Head of caudate nucleus (tissue), 42 donors: Measurements from ENCODE around the gene CDC20B.

Experiments used
- DNase-seq, 42 donors: peaks; one replicate each; pipeline versions ENCODE4 v3.0.0 to v3.0.0-alpha.2; 2020 to 2021; ENCODE audit warnings: mixed read lengths in 7 of 42
- intact Hi-C: fragments of 100-400 bp; cut with DNase I; formaldehyde crosslinking; loops from one replicate; pipeline ENCODE4 v1.15.0; 2022

CDC20B gene

DNA sequence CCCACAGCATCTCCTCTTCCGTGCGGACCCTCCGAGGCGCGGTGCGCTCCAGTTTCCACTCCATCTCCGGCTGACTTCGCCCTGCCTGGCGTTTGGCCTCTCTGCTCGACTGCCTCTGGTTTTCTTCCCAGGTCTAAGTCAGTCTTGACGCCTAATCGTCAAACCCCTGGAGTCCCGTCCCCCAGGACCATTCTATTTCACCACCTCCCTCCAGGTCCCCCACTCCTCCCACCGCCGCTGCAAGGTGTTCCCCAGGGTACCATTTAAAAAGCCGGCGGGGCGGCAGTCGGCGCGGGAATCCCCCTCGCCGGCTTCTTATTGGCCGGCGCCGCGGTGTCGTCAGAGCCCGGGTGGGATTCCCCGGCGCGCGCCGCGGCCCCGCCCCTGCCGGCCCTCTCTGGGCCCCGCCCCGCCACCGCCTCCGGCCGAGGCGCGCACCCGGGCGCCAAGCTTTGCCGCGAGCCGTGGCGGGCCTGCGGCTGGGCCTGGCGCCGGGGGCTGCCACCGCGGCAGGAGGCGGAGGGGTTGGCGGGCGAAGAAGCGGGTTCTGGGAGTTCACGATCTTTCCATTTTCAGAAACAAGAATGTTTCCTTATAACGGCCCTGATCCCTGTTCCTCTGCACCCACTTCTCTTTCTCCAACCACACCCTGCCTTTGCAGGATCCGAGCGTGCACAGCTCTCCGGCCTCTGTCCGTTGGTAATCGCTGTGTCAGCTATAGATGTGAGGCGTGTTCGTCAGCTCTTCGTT is at the start of gene CDC20B:
CDC20B (minus strand) TSS at position 241 of the 750 bp plus-strand sequence; CDS start at position 64, 177 bp downstream.
- intact Hi-C loops = loop anchor here (5.0 to 10.0 kb wide), 2 partner anchors 59 to 522 kb away; partner anchors contain the start of gene CCNO
- peak; percentile 7 to 85 (median 63) for DNase-seq

DNA sequence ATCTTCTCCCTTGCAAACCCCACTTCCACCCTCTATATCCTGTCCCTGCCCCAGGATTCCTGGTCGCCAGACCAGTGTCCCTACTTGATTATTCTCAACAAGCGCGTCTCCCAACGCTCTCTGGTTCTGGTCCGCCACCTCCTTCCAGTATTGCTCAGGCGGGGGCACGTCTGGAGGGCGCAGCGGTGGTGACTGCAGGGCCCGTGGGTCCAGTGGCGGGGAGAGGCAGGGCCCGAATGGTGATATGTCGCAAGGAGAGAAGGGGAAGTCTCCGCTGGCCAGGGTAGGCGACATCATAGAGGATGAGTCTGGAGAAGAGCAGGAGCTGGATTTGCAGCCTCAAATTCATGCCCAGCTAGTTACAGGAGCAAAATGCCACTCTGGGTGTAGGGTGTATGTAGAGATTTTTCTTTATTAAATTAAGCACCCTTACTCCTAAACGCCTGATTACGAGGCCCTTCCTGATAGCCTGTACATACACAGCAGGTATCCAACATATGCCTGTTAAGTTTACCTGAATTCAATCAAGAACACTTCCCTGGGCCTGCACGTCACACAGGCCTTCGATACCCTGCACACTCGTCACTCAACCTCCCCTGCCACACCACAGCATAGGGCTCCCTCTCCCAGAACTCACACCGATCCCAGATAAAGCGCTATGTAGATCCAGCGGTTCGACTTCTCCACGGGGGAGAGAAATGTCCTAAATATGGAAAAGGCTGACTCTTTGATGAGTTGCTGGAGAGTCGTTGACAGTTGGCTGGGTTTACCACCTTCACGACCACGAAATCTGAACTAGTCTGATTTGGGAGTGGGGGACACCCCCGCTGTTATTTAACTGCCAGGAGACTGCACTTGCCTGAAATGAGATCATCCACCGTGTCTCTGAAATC is 49.4 kb upstream of the CDC20B start:
- intact Hi-C loops = no loop called here
- peak in 18 of 42 donors; percentile 14 to 78 (median 52) for DNase-seq

- intact Hi-C loops = no loop called here
These were observed 47.6 kb upstream of the CDC20B start for GRCh38 chr5:55220433-55221185.

GRCh38 chr5:55219770-55220169 is 46.8 kb upstream of the CDC20B start:
- no peak for DNase-seq
- intact Hi-C loops = no loop called here

More at GRCh38 chr5:55220433-55221185, 47.6 kb upstream of the CDC20B start:
- DNase-seq = peak in 21 of 42 donors; percentile 10 to 64 (median 40)

- intact Hi-C loops = no loop called here
- DNase-seq = no peak
These were observed 46.0 kb upstream of the CDC20B start for GRCh38 chr5:55218967-55219366.

DNA sequence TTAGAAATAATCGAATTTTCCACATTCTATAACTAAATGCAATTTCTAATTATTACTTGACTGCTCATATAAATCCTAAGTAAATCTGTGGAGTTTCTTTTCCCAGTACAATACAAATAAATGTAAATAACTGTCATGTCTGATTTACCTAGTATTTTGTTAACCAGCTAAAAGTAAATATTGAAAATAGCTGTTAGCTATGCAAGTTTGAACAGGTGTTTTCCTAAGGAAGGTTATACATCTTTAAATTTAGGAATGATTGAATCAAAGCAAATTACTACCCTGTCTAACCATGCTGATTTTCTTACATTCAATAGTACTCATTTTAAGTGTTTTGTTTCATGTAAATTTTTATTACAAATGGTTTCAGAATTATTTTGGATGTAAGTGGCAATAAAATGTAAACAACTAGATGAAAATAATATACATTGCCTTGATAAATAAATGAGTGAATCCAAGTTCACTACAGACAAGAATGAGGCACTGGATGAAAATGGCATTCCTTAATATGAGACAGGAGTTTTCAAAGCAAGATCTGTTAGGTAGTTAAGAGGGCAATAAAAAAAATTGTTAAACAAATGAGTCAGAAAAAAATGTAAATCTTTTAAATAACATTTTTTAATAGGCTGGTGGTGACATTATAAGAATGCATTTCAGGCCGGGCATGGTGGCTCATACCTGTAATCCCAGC is 38.4 kb upstream of the CDC20B start:
- intact Hi-C loops = no loop called here

DNA sequence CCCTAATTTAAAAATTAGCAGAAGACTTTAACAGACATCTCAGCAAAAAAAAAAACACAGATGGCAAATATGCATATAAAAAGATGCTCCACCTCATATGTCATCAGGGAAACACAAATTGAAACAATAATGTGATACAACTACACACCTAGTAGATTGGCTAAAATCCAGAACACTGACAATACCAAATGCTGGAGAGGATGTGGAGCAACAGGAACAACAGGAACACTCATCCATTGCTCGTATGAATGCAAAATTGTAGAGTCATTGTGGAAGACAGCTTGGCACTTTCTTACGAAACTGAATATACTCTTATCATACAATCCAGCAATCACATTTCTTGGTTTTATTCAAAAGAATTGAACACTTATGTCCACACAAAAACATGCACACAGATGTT is 32.0 kb upstream of the CDC20B start:
- intact Hi-C loops = no loop called here
- DNase-seq = no peak

More for the DNA sequence above, 38.4 kb upstream of the CDC20B start:
- no peak for DNase-seq

GRCh38 chr5:55191165-55191564 is 18.2 kb upstream of the CDC20B start:
- intact Hi-C loops = no loop called here
- no peak for DNase-seq

DNA sequence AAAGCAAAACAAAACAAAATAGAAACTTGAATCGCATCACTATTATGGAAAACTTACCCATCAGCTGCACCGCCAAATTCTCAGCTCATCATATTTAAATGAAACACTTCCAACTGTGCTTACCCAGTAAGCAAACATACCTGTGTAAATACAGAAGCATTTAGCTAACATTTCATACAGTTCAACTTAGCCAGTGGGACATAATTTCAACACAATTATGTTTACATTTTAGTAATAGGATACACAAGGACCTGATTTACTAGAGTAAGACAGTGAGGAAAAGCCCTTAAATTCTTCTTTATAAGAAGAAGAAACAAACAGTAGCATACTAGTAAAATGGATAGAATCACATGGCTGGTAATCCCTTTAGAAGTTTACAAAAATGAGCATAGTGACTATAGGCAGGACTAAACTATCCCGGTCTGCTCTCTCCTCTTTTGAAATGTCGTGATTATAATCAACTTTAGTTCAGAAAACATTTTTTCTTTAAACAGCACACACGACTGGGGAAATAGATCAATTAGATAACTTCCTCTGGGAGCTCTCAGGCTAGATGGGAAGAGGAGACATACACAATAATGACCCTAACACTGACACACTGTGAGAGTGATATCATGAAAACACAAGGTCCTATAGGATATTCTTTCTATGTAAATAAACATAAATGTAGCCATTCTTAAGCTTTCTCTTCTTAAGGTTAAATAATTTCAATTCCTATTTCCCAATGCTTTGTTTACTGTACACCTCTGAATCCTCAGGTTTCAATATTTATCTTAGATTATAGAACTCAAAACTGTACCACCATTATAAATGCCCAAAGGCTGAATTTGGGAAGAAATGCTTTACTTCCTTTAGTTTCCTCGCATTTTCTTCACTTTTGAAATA is 15.9 kb upstream of the CDC20B start:
- no peak for DNase-seq
- intact Hi-C loops = no loop called here

GRCh38 chr5:55187370-55187769 is 14.4 kb upstream of the CDC20B start:
- intact Hi-C loops = no loop called here
- no peak for DNase-seq

GRCh38 chr5:55180016-55180415 is 7.0 kb upstream of the CDC20B start:
- intact Hi-C loops = no loop called here

DNA sequence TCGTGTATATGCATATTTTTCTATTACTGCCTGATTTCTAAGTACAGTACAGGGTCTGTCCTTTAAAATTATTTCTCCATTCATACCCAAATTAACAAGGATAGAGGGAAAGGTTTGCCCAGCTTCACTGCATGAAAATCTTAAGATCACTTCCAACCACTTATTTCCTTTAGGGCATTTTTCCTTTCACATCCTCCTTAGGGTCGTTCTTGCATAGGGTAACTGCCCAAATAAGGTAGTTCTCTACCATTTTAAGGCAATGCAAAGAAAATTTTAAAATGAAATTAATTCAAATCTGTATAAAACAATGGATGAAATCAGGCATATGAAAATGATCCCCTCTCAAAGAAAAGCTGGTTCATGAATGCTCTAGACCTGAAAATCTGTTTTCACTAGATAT is 4.1 kb upstream of the CDC20B start:
- intact Hi-C loops = loop anchor here (10.0 kb wide), 1 partner anchor 518 kb away; no protein-coding TSS in a partner anchor
- DNase-seq = no peak

More at GRCh38 chr5:55180016-55180415, 7.0 kb upstream of the CDC20B start:
- no peak for DNase-seq

DNA sequence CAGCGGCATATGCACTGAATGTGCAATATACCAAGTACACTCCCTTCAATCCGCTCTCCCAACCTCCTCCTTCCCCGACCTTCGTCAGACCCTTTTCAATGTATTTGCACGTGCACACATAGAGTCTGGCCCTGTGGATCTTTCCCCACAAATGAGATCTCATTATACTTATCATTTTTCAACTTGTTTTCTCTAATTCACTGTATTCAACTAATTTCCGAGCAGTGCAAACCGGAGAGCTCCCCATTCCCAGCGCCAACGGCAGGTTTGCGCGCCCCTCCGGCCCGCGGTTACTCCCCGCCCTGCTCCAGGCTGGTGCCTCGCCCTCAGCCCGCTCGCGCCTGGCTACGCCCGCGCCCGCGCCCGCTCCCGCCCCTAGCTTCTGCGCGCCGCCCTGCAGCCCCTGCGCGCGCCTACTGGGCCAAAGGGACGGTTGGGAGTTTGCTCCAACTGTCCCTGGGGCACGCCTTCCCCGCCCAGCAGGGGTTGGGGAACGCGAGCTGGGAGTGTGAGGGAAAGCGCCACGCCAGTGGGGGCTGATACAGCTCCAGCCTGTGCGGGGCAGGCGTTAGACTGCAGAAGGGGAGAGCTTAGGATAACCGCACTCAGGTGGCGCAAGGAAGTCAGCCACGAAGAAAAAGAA is 3.3 kb upstream of the CDC20B start:
- intact Hi-C loops = loop anchor here (10.0 kb wide), 1 partner anchor 519 kb away; no protein-coding TSS in a partner anchor
- DNase-seq = peak in 25 of 42 donors; percentile 7 to 63 (median 24)

GRCh38 chr5:55175781-55176175 is 2.8 kb upstream of the CDC20B start:
- intact Hi-C loops = loop anchor here (10.0 kb wide), 1 partner anchor 519 kb away; no protein-coding TSS in a partner anchor

GRCh38 chr5:55173687-55174230 is 782 bp upstream of the CDC20B start:
- DNase-seq = no peak
- intact Hi-C loops = loop anchor here (5.0 to 10.0 kb wide), 2 partner anchors 59 to 521 kb away; partner anchors contain the start of gene CCNO

More at GRCh38 chr5:55175781-55176175, 2.8 kb upstream of the CDC20B start:
- DNase-seq = no peak
